Sigmoid colon (tissue), 4 donors: ENCODE data around the gene DNAH9.

ENCODE experiments used
- EP300 ChIP-seq, 4 donors: sonication (generic); formaldehyde crosslinking; IDR thresholded peaks; one replicate each; pipeline ENCODE4 v1.6.1; 2017; ENCODE audit warnings: antibody characterized with exemption in 4 of 4
- POLR2A ChIP-seq, 2 donors: fragments of 450-650 bp; IDR thresholded peaks; one replicate each; pipeline ENCODE4 v1.6.1; 2016; ENCODE audit warnings: antibody characterized with exemption in 2 of 2, mild to moderate bottlenecking in 2 of 2, moderate library complexity in 2 of 2
- TF ChIP-seq, protein P1 (sequence below), 4 experiments: fragments of 450-650 bp in 3 of 4; fragments of 200-600 bp in 1 of 4; IDR thresholded peaks; one replicate each; pipeline ENCODE4 v1.5.1; 2016 to 2019; ENCODE audit warnings: antibody characterized with exemption in 4 of 4, mild to moderate bottlenecking in 3 of 4, moderate library complexity in 2 of 4

DNA sequence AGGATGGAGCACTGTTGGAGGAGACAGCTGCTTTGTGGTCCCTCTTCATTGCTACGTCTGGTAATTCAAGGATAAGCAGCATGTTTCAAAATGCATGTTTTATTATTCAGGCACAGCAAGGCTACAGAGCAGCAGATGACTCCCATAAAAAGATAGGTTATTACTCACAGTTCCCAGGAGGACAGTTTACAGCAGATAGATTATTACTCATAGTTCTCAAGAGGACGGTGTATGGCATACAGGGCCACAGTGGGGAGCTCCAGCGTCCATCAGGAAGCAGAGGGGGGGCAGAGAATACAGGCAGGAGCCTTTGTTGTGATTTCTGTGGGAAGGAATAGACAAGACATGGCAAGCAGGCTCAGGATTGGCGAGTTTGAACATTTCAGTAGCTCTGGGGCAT, 72.9 kb downstream of the DNAH9 start:
- TF ChIP-seq, protein P1, sequence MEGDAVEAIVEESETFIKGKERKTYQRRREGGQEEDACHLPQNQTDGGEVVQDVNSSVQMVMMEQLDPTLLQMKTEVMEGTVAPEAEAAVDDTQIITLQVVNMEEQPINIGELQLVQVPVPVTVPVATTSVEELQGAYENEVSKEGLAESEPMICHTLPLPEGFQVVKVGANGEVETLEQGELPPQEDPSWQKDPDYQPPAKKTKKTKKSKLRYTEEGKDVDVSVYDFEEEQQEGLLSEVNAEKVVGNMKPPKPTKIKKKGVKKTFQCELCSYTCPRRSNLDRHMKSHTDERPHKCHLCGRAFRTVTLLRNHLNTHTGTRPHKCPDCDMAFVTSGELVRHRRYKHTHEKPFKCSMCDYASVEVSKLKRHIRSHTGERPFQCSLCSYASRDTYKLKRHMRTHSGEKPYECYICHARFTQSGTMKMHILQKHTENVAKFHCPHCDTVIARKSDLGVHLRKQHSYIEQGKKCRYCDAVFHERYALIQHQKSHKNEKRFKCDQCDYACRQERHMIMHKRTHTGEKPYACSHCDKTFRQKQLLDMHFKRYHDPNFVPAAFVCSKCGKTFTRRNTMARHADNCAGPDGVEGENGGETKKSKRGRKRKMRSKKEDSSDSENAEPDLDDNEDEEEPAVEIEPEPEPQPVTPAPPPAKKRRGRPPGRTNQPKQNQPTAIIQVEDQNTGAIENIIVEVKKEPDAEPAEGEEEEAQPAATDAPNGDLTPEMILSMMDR (IDR thresholded peaks at IDR 0.05): no peak
- TF ChIP-seq EP300 (IDR thresholded peaks at IDR 0.05) (no peak), POLR2A (IDR thresholded peaks at IDR 0.05) (no peak)
